Measurements from ENCODE around the gene PLD2. TPM values are rescaled to one million over a fixed set of nuclear protein-coding genes. Genes with fewer than 3 reads are reported as not detected.

Gene PLD2
- total and polyA plus RNA-seq, 2 donors (not counting 1 experiment from before 2014, with no cell fraction given): 12.7 to 14.9 TPM

DNA sequence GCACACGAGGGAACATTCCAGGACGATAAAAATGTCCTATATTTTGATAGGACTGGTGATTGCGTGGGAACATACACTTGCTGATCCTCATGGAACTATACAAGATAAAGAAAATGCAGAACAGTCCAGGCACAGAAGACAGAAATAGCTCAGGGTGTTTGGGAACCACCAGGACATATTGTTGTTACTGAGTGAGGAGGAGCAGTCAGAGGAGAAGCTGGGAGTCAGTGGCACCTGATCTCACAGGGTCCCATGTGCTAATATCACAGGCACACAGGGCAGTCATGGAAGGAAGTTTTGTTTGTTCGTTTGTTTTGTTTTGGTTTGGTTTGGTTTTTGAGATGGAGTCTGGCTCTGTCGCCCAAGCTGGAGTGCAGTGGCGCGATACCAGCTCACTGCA, 5.7 kb downstream of the PLD2 start:
- Histone ChIP-seq H3K27ac (ENCODE audit: insufficient read depth, low read length) (no peak overlapping the region), H3K4me3 (replicated peaks in 1 of 4; ENCODE audit: control extremely low read depth in 1 of 4, insufficient read depth in 1 of 4, low read depth in 3 of 4, low read length in 4 of 4) (no peak overlapping the region), H3K9ac (ENCODE audit: insufficient read depth, low read length) (no peak overlapping the region), H3K27me3 (ENCODE audit: control insufficient read depth, insufficient read depth, low read length) (no peaks in the 10 kb centered on the region), H3K4me2 (ENCODE audit: extremely low read depth, insufficient read depth, low read length) (no peak overlapping the region), H3K4me1 (ENCODE audit: control insufficient read depth, extremely low read depth, insufficient read depth, low read length) (no peaks in the 10 kb centered on the region), H4K20me1 (ENCODE audit: control insufficient read depth, extremely low read depth, insufficient read depth, low read length) (no peaks in the 10 kb centered on the region), H3K36me3 (ENCODE audit: control insufficient read depth, insufficient read depth, low read length) (peaks cover 9% of the 10 kb centered on the region), H2AFZ (ENCODE audit: low read length) (no peak overlapping the region), H3K79me2 (ENCODE audit: control insufficient read depth, insufficient read depth, low read length) (no peaks in the 10 kb centered on the region), H3K9me3 (ENCODE audit: control insufficient read depth, insufficient read depth, low read depth, low read length) (no peaks in the 10 kb centered on the region)
- no peak for DNase-seq (ENCODE audit: low read depth in 2 of 2)
- TF ChIP-seq, protein P1, sequence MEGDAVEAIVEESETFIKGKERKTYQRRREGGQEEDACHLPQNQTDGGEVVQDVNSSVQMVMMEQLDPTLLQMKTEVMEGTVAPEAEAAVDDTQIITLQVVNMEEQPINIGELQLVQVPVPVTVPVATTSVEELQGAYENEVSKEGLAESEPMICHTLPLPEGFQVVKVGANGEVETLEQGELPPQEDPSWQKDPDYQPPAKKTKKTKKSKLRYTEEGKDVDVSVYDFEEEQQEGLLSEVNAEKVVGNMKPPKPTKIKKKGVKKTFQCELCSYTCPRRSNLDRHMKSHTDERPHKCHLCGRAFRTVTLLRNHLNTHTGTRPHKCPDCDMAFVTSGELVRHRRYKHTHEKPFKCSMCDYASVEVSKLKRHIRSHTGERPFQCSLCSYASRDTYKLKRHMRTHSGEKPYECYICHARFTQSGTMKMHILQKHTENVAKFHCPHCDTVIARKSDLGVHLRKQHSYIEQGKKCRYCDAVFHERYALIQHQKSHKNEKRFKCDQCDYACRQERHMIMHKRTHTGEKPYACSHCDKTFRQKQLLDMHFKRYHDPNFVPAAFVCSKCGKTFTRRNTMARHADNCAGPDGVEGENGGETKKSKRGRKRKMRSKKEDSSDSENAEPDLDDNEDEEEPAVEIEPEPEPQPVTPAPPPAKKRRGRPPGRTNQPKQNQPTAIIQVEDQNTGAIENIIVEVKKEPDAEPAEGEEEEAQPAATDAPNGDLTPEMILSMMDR (conservative IDR thresholded peaks at IDR 0.05 in 1 of 2, IDR thresholded peaks at IDR 0.05 in 1 of 2; ENCODE audit: low read depth in 1 of 2, low read length in 2 of 2): no peak

DNA sequence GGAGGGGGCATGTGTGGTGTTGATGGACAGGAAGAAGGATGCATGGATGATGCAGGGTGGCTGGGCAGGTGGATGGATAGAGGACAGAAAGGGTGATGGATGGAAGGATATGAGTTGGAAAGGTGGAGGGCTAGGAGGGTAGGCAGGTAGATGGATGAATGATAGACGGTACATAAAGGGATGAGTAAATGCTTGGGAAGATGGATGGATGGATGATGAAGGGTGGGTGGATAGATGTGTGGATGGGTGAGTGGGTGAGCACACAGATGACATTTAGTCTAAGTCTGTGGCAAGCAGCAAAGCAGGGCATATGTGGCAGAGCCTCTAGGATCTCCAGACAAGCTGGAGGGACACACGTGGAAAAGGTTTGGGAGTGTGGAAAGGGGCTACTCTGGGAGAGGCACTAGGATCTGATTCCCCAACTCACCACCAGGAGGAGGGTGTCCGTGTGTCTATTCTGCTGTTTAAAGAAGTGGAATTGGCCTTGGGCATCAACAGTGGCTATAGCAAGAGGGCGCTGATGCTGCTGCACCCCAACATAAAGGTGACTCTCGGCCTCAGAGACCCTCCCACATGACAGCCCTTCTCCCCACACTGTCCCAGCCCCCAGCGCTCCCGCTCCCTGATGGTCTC, 8.2 kb downstream of the PLD2 start:
- Histone ChIP-seq H4K20me1 (ENCODE audit: control insufficient read depth, extremely low read depth, insufficient read depth, low read length) (no peaks in the 10 kb centered on the region), H3K27ac (ENCODE audit: insufficient read depth, low read length) (no peak overlapping the region), H3K4me3 (replicated peaks in 1 of 4; ENCODE audit: control extremely low read depth in 1 of 4, insufficient read depth in 1 of 4, low read depth in 3 of 4, low read length in 4 of 4) (no peak overlapping the region), H3K4me2 (ENCODE audit: extremely low read depth, insufficient read depth, low read length) (no peak overlapping the region), H3K27me3 (ENCODE audit: control insufficient read depth, insufficient read depth, low read length) (no peaks in the 10 kb centered on the region), H3K9ac (ENCODE audit: insufficient read depth, low read length) (no peak overlapping the region), H2AFZ (ENCODE audit: low read length) (no peak overlapping the region), H3K9me3 (ENCODE audit: control insufficient read depth, insufficient read depth, low read depth, low read length) (no peaks in the 10 kb centered on the region), H3K4me1 (ENCODE audit: control insufficient read depth, extremely low read depth, insufficient read depth, low read length) (no peaks in the 10 kb centered on the region), H3K79me2 (ENCODE audit: control insufficient read depth, insufficient read depth, low read length) (no peaks in the 10 kb centered on the region), H3K36me3 (ENCODE audit: control insufficient read depth, insufficient read depth, low read length) (peaks cover 9% of the 10 kb centered on the region)
- TF ChIP-seq, protein P1 (conservative IDR thresholded peaks at IDR 0.05 in 1 of 2, IDR thresholded peaks at IDR 0.05 in 1 of 2; ENCODE audit: low read depth in 1 of 2, low read length in 2 of 2): peak in 1 of 2 donors; percentile 44
- no peak for TF ChIP-seq EZH2 (IDR thresholded peaks at IDR 0.05; ENCODE audit: low read length, missing control alignments)
- no peak for DNase-seq (ENCODE audit: low read depth in 2 of 2)

DNA sequence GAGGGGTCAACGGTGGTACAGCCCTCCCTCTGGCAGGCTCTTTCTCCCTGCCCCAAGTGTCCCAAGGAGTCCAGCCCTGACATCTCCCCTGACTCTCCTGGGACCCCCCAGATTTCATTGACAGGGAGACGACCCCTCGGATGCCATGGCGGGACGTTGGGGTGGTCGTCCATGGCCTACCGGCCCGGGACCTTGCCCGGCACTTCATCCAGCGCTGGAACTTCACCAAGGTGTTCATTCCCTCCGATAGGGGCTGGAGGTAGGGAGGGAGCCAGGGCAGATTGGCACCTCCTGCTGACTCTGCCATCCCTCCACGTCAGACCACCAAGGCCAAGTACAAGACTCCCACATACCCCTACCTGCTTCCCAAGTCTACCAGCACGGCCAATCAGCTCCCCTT, 9.9 kb downstream of the PLD2 start:
- Histone ChIP-seq H4K20me1 (ENCODE audit: control insufficient read depth, extremely low read depth, insufficient read depth, low read length) (no peaks in the 10 kb centered on the region), H3K79me2 (ENCODE audit: control insufficient read depth, insufficient read depth, low read length) (no peaks in the 10 kb centered on the region), H3K4me2 (ENCODE audit: extremely low read depth, insufficient read depth, low read length) (no peak overlapping the region), H3K4me1 (ENCODE audit: control insufficient read depth, extremely low read depth, insufficient read depth, low read length) (no peaks in the 10 kb centered on the region), H2AFZ (ENCODE audit: low read length) (no peak overlapping the region), H3K27ac (ENCODE audit: insufficient read depth, low read length) (no peak overlapping the region), H3K27me3 (ENCODE audit: control insufficient read depth, insufficient read depth, low read length) (no peaks in the 10 kb centered on the region), H3K36me3 (ENCODE audit: control insufficient read depth, insufficient read depth, low read length) (peaks cover 5% of the 10 kb centered on the region), H3K9ac (ENCODE audit: insufficient read depth, low read length) (no peak overlapping the region), H3K9me3 (ENCODE audit: control insufficient read depth, insufficient read depth, low read depth, low read length) (no peaks in the 10 kb centered on the region), H3K4me3 (replicated peaks in 1 of 4; ENCODE audit: control extremely low read depth in 1 of 4, insufficient read depth in 1 of 4, low read depth in 3 of 4, low read length in 4 of 4) (no peak overlapping the region)
- no peak for TF ChIP-seq EZH2 (IDR thresholded peaks at IDR 0.05; ENCODE audit: low read length, missing control alignments)
- TF ChIP-seq, protein P1 (conservative IDR thresholded peaks at IDR 0.05 in 1 of 2, IDR thresholded peaks at IDR 0.05 in 1 of 2; ENCODE audit: low read depth in 1 of 2, low read length in 2 of 2): no peak
- DNase-seq (ENCODE audit: low read depth in 2 of 2): no peak
